Measurements from ENCODE around the gene CCDC91. TPM values are rescaled to one million over a fixed set of nuclear protein-coding genes. Genes with fewer than 3 reads are reported as not detected.

CCDC91 gene
- total and polyA plus RNA-seq, 8 donors: 15.0 to 27.0 (median 19.1) TPM

DNA sequence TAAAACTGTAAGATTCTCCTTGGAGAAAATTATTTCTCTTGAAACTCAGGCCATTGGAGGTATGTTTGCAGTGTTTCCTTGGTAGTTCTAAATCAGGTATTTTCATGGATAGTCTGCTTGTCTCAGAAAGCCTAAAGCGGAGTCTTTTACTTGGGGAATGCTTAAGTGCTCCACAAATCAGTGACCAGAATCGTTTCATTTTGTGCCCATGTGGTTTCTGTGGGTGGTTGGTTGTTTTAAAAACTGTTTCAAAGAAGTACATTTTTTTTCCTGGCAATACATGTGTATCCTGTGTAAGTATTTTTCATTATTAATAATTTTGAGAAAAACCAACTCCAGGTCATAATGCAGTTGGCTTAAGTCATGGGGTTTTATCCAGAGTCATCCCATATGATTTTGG, 33.6 kb downstream of the CCDC91 start:
- no peaks in the 10 kb centered on the region for H3K4me1 ChIP-seq
- H3K27ac ChIP-seq: no peak overlapping the region
- WGBS, 2 donors: 90 to 95% methylated on average over 2 of the region's 2 CpGs
- no peak for FAIRE-seq
- TF ChIP-seq CTCF (IDR thresholded peaks at IDR 0.05): no peak
- no peaks in the 10 kb centered on the region for H3K9me3 ChIP-seq
- no peak overlapping the region for H3K4me3 ChIP-seq
- H3K27me3 ChIP-seq: no peaks in the 10 kb centered on the region
- no peaks in the 10 kb centered on the region for H3K36me3 ChIP-seq
- ATAC-seq: no peak
- intact Hi-C loops (cut with DNase I): no loop called here
- DNase-seq: no peak

DNA sequence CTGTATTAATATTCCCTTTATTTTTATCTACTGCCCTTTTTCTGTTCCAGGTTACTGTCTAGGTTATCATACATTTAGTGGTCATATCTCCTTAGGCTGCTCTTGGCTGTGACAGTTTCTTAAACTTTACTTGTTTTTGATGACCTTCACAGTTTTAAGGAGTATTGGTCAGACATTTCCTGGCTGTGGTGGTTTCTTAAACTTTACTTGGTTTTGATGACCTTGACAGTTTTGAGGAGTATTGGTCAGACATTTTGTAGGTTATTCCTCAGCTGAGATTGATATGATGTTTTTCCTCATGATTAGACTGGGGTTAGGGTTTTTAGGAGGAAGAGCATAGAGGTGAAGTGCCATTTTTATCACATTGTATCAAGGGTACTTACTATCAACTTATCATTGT, 36.4 kb downstream of the CCDC91 start:
- intact Hi-C loops (cut with DNase I): no loop called here
- ATAC-seq (no peak), FAIRE-seq (no peak), DNase-seq (no peak)
- no peak for TF ChIP-seq CTCF (IDR thresholded peaks at IDR 0.05)
- H3K9me3 ChIP-seq: no peaks in the 10 kb centered on the region
- peaks cover 0 to 6% (median 0%) of the 10 kb centered on the region in 3 donors for H3K4me1 ChIP-seq
- no peak overlapping the region for H3K27ac ChIP-seq
- H3K4me3 ChIP-seq: no peak overlapping the region
- no peaks in the 10 kb centered on the region for H3K36me3 ChIP-seq
- no peaks in the 10 kb centered on the region for H3K27me3 ChIP-seq

- 79 to 96% methylated on average over 3 of the region's 3 CpGs for WGBS, 2 donors
- H3K4me1 ChIP-seq: peaks cover 0 to 6% (median 0%) of the 10 kb centered on the region in 3 donors
- no peak overlapping the region for H3K27ac ChIP-seq
- no peaks in the 10 kb centered on the region for H3K36me3 ChIP-seq
- DNase-seq (no peak), FAIRE-seq (no peak), ATAC-seq (no peak)
- H3K27me3 ChIP-seq: no peaks in the 10 kb centered on the region
- no peak overlapping the region for H3K4me3 ChIP-seq
- H3K9me3 ChIP-seq: no peaks in the 10 kb centered on the region
- TF ChIP-seq CTCF (IDR thresholded peaks at IDR 0.05): no peak
- intact Hi-C loops (cut with DNase I): no loop called here
These were observed 37.0 kb downstream of the CCDC91 start for GRCh38 chr12:28227251-28227650.

GRCh38 chr12:28231248-28231647, 41.0 kb downstream of the CCDC91 start:
- TF ChIP-seq CTCF (IDR thresholded peaks at IDR 0.05): no peak
- H3K4me3 ChIP-seq: no peak overlapping the region
- no peaks in the 10 kb centered on the region for H3K36me3 ChIP-seq
- H3K9me3 ChIP-seq: no peaks in the 10 kb centered on the region
- H3K4me1 ChIP-seq: peaks cover 0 to 6% (median 0%) of the 10 kb centered on the region in 3 donors
- intact Hi-C loops (cut with DNase I): no loop called here
- FAIRE-seq (no peak), DNase-seq (no peak), ATAC-seq (no peak)
- no peak overlapping the region for H3K27ac ChIP-seq
- no peaks in the 10 kb centered on the region for H3K27me3 ChIP-seq

- no peaks in the 10 kb centered on the region for H3K36me3 ChIP-seq
- ATAC-seq (no peak), DNase-seq (no peak), FAIRE-seq (no peak)
- H3K9me3 ChIP-seq: no peaks in the 10 kb centered on the region
- TF ChIP-seq CTCF (IDR thresholded peaks at IDR 0.05): no peak
- no peak overlapping the region for H3K4me3 ChIP-seq
- no peaks in the 10 kb centered on the region for H3K27me3 ChIP-seq
- no peak overlapping the region for H3K27ac ChIP-seq
- 95% methylated on average over 2 of the region's 2 CpGs for WGBS, 2 donors
- peaks cover 0 to 6% (median 0%) of the 10 kb centered on the region in 3 donors for H3K4me1 ChIP-seq
- intact Hi-C loops (cut with DNase I): no loop called here
These were observed 42.1 kb downstream of the CCDC91 start for GRCh38 chr12:28232211-28232928.

Data from pancreas (tissue), 10 donors.